Upper lobe of right lung (tissue), 1 donor: ENCODE results near the gene THSD4. TPM values are rescaled to one million over a fixed set of nuclear protein-coding genes. Genes with fewer than 3 reads are reported as not detected.

Experiments
- ATAC-seq: fragments of 200-7000 bp; cut with Tn5 transposase; one replicate; pipeline ENCODE4 v1.9.1; 2020; ENCODE audit warnings: mild to moderate bottlenecking, moderate library complexity
- DNase-seq: peaks from one replicate; pipeline ENCODE4 v3.0.0-alpha.2; 2020
- H3K27ac ChIP-seq: fragments of 200-600 bp; one replicate; pipeline ENCODE4 v1.8.0; 2022
- H3K27me3 ChIP-seq: fragments of 200-600 bp; one replicate; pipeline ENCODE4 v1.8.0; 2022; ENCODE audit warnings: mild to moderate bottlenecking
- H3K36me3 ChIP-seq: fragments of 200-600 bp; one replicate; pipeline ENCODE4 v1.8.0; 2022
- H3K4me1 ChIP-seq: fragments of 200-600 bp; one replicate; pipeline ENCODE4 v1.8.0; 2022
- H3K4me3 ChIP-seq: fragments of 200-600 bp; one replicate; pipeline ENCODE4 v1.8.0; 2022; ENCODE audit warnings: mild to moderate bottlenecking
- H3K9me3 ChIP-seq: fragments of 200-600 bp; one replicate; pipeline ENCODE4 v1.8.0; 2022
- intact Hi-C: fragments of 100-400 bp; cut with DNase I; formaldehyde crosslinking; loops from one replicate; pipeline ENCODE4 v1.11.0; 2022
- total RNA-seq: library from RNA; stranded (reverse); fragmentation: NEBNext Ultra II Directional; extraction: Animal tissue kit (Norgen Biotek cat#: 25700); gene quantifications from one replicate; pipeline ENCODE4 v1.2.1, GENCODE V29; 2021
- TF ChIP-seq, protein P1 (sequence below): fragments of 200-600 bp; IDR thresholded peaks from one replicate; pipeline ENCODE4 v1.8.0; 2022; ENCODE audit warnings: antibody characterized with exemption
- donor health status: DM: no; HTN: yes; CAD: no; lungs with severe emphysema.

The THSD4 gene
- total RNA-seq, 1 donor from 2014 or later, result 25.6 TPM

DNA sequence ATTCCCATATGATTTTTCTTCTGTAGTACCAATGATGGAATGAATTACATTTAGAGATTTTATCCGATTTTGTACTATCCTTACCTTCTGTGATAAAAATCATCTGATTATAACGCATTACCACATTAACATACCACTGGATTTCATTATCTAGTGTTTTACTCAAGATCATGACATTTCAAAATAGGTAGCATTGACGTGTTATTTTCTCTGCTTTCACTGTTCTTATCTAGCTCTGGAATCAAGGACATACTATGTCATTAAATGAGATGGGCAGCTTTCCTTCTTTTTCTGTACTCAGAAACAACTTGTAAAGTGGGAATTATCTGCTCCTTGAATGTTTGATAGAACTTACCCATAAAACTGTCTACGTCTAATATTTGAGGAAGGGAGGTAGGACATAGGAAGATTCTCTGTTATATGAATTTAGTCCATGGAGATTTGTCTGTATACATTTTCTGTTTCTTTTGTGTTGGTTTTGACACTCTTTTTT lies 511.4 kb downstream of the THSD4 start:
- DNase-seq, result no peak
- ATAC-seq, result no peak
- Histone ChIP-seq H3K4me3 (no peak overlapping the region), H3K27me3 (no peaks in the 10 kb centered on the region), H3K9me3 (no peaks in the 10 kb centered on the region), H3K4me1 (no peaks in the 10 kb centered on the region), H3K36me3 (no peaks in the 10 kb centered on the region), H3K27ac (no peak overlapping the region)
- TF ChIP-seq, protein P1, sequence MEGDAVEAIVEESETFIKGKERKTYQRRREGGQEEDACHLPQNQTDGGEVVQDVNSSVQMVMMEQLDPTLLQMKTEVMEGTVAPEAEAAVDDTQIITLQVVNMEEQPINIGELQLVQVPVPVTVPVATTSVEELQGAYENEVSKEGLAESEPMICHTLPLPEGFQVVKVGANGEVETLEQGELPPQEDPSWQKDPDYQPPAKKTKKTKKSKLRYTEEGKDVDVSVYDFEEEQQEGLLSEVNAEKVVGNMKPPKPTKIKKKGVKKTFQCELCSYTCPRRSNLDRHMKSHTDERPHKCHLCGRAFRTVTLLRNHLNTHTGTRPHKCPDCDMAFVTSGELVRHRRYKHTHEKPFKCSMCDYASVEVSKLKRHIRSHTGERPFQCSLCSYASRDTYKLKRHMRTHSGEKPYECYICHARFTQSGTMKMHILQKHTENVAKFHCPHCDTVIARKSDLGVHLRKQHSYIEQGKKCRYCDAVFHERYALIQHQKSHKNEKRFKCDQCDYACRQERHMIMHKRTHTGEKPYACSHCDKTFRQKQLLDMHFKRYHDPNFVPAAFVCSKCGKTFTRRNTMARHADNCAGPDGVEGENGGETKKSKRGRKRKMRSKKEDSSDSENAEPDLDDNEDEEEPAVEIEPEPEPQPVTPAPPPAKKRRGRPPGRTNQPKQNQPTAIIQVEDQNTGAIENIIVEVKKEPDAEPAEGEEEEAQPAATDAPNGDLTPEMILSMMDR, result no peak
- intact Hi-C loops, result no loop called here

DNA sequence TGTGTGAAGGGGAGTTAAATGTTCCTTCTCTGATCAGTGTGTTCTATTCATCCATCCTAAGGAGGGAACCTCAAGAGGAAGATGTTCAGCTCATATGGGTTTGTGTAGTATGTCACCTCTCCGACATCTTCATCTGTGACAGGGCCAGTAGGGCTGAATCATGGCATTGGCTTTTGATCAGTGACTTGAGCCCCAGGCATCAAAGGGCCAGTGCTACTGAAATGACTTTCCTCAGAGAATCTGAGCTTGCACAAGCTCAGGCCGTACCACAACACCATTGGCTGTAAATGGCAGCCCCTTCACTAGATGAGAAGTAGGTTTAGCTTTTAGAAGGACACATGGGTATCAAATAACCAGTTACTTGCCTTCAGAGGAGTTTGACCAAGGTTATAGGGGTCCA lies 511.9 kb downstream of the THSD4 start:
- H3K27ac ChIP-seq, result no peak overlapping the region
- intact Hi-C loops, result no loop called here
- TF ChIP-seq, protein P1, result no peak

DNA sequence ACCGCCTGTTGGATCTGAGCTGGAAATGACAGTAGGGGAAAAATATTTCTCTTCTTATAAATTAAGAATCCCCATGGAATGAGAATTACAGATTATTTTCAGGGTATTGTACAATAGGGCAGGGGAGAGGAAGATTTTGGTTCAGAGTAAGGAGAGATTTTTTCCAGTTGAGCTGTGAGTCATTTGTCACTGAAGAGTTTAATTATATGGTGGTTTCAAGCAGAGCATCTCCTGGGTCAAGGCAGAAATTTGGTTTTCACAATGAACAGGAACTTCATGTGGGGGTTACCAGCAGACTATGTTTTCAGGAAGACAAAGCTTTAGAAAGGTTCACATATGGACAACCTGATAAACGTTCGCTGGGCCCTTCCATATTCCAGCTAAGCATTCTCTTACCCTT lies 512.3 kb downstream of the THSD4 start:
- intact Hi-C loops, result no loop called here
- Histone ChIP-seq H3K4me3 (no peak overlapping the region), H3K9me3 (no peaks in the 10 kb centered on the region), H3K4me1 (no peaks in the 10 kb centered on the region), H3K27ac (no peak overlapping the region), H3K27me3 (no peaks in the 10 kb centered on the region), H3K36me3 (no peaks in the 10 kb centered on the region)
- DNase-seq (no peak), ATAC-seq (no peak)
- TF ChIP-seq, protein P1, result no peak

More for the DNA sequence above, 511.9 kb downstream of the THSD4 start:
- ATAC-seq, result no peak
- no peak for DNase-seq
- Histone ChIP-seq H3K27me3 (no peaks in the 10 kb centered on the region), H3K4me1 (no peaks in the 10 kb centered on the region), H3K36me3 (no peaks in the 10 kb centered on the region), H3K9me3 (no peaks in the 10 kb centered on the region), H3K4me3 (no peak overlapping the region)

DNA sequence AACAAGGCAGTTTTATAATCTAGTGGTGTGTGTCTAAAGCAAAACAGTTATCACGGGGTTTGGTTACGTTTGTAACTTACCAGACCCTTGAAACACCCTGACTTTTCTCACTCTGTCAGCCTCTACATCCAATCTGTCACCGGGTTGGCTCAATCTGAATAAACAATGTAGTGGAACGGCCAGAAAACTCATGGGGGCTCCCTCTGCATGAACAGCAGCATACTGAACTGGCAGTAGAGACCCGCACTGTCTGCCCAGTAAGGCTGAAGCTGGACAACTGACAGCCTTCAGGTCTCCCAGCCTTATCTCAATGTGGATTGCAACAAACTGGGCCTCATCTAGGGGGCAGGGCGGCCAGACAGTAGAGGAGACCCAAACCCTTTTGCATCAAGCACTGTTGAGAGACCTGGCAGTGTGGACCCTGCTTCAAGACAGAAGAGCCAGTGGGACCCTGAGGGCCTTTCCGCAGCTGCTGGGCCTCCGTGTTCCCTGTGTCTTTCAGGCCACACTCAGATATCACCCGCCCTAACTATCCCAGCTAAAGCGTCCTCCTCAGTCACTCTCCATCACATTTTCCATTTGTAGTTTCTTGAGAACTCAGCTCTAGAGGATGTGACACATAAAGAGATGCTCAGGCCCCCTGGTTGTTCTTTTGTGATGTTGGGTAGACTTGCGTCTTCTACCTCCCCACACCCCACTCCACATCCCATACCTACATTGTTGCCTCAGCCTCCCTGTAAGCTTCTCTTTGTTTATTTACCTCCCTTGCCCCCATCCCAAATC lies 513.9 kb downstream of the THSD4 start:
- Histone ChIP-seq H3K4me3 (no peak overlapping the region), H3K27me3 (no peaks in the 10 kb centered on the region), H3K36me3 (no peaks in the 10 kb centered on the region), H3K27ac (no peak overlapping the region), H3K9me3 (no peaks in the 10 kb centered on the region), H3K4me1 (no peaks in the 10 kb centered on the region)
- ATAC-seq (no peak), DNase-seq (no peak)
- TF ChIP-seq, protein P1, result no peak
- intact Hi-C loops, result no loop called here

DNA sequence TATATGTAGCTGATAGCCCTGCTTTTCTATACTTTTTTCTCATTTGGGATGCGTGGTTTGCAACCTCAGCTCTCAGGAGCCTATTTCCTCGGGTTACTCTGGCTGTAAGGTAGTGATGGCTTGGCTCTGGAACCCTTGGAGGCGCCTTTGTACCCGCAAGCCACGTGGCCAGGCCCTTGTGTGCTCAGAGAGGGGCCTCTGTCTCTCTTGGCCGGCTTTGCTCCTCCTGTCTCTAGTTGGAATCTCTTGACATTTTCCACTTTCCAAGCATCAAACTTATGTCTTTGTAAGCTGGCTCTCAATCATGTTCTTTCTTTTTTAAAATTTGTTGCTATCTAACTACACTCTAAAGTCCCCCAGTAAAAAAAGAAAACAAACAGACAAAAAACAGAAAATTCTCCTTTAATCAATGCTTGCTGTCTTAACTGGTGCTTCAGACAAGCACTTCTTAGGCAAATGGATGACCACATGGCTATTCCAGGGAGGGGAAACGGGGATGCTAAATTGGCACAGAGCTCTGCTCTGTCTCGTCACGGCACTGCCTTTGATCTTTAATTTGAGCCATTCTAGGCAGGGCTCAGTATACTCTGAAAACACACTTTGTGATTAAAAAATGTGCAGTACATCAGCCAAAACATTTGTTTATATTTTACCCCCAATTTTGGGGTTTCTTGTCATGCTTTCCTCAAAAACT lies 514.7 kb downstream of the THSD4 start:
- Histone ChIP-seq H3K9me3 (no peaks in the 10 kb centered on the region), H3K4me1 (no peaks in the 10 kb centered on the region), H3K27me3 (no peaks in the 10 kb centered on the region), H3K27ac (no peak overlapping the region), H3K36me3 (no peaks in the 10 kb centered on the region), H3K4me3 (no peak overlapping the region)
- ATAC-seq, result no peak
- DNase-seq, result no peak
- intact Hi-C loops, result no loop called here
- TF ChIP-seq, protein P1, result no peak
